HepG2 (cell line): ENCODE results near the gene NCOA7. TPM values are rescaled to one million over a fixed set of nuclear protein-coding genes. Genes with fewer than 3 reads are reported as not detected.

Experiments
- DPF2 ChIP-seq: sonication (generic); formaldehyde crosslinking; IDR thresholded peaks from 2 replicates; pipeline ENCODE4 v1.4.0; 2020; ENCODE audit warnings: mild to moderate bottlenecking, low read depth, missing genetic modification reagents, borderline replicate concordance
- FOXA3 ChIP-seq: IDR thresholded peaks from 2 replicates; pipeline ENCODE4 v1.6.1; 2016; ENCODE audit warnings: missing genetic modification reagents, missing compliant biosample characterization
- FOXJ3 ChIP-seq: sonication (generic); formaldehyde crosslinking; IDR thresholded peaks from 2 replicates; pipeline ENCODE4 v1.4.0; 2020; ENCODE audit warnings: missing genetic modification reagents, mild to moderate bottlenecking, borderline replicate concordance
- FOXP1 ChIP-seq, 2 experiments: fragments of 450-650 bp in 1 of 2; IDR thresholded peaks; 2 replicates each; pipeline ENCODE4 v1.6.1; 2017 to 2018; ENCODE audit warnings: antibody characterized with exemption in 1 of 2
- KDM5B ChIP-seq: sonication (generic); formaldehyde crosslinking; IDR thresholded peaks from 2 replicates; pipeline ENCODE4 v1.4.0; 2020; ENCODE audit warnings: missing genetic modification reagents, mild to moderate bottlenecking, borderline replicate concordance
- LCORL ChIP-seq, 2 experiments: fragments of 450-650 bp in 1 of 2; sonication (generic) in 1 of 2; formaldehyde crosslinking in 1 of 2; IDR thresholded peaks; 2 replicates each; pipeline versions ENCODE4 v1.5.0 to v1.6.1; 2017 to 2020; ENCODE audit warnings: antibody characterized with exemption in 1 of 2, missing genetic modification reagents in 1 of 2
- SAP130 ChIP-seq: IDR thresholded peaks from 2 replicates; pipeline ENCODE4 v1.6.1; 2016; ENCODE audit warnings: low read depth
- SOX6 ChIP-seq, 2 experiments: fragments of 450-650 bp in 1 of 2; sonication (generic) in 1 of 2; formaldehyde crosslinking in 1 of 2; IDR thresholded peaks; 2 replicates each; pipeline versions ENCODE4 v1.4.0 to v1.6.1; 2017 to 2020; ENCODE audit warnings: antibody characterized with exemption in 1 of 2, mild to moderate bottlenecking in 1 of 2, missing genetic modification reagents in 1 of 2
- TBX2 ChIP-seq: sonication (generic); formaldehyde crosslinking; IDR thresholded peaks from 2 replicates; pipeline ENCODE4 v1.5.0; 2020; ENCODE audit warnings: missing genetic modification reagents, mild to moderate bottlenecking, borderline replicate concordance
- TEAD3 ChIP-seq: optimal IDR thresholded peaks from 2 replicates; pipeline ENCODE3; 2016; ENCODE audit warnings: borderline replicate concordance
- ZNF230 ChIP-seq: sonication (generic); formaldehyde crosslinking; IDR thresholded peaks from 2 replicates; pipeline ENCODE4 v1.4.0; 2020; ENCODE audit warnings: mild to moderate bottlenecking, missing genetic modification reagents
- ZNF282 ChIP-seq: fragments of 450-650 bp; IDR thresholded peaks from 2 replicates; pipeline ENCODE4 v1.6.1; 2018; ENCODE audit not compliant: partially characterized antibody
- polyA plus RNA-seq, 8 experiments: library from polyadenylated mRNA; depleted of rRNA in 3 of 8; stranded (reverse) in 7 of 8; unstranded in 1 of 8; fragments of >200 nt; fragmentation: Illumina TruSeq in 4 of 8; extraction: Trizol in 4 of 8; gene quantifications; 2 replicates each; pipeline versions ENCODE4 v1.2.1 to v1.2.3, GENCODE V29; 2011 to 2016; ENCODE audit warnings: low read depth in 4 of 8, missing spikeins in 1 of 8, mixed read lengths in 1 of 8; ENCODE audit not compliant: insufficient read depth in 1 of 8
- total RNA-seq, 5 experiments: library from RNA; depleted of rRNA; stranded (reverse); fragments of >200 nt; fragmentation: Illumina TruSeq; extraction: Trizol; gene quantifications; 2 replicates each; pipeline ENCODE4 v1.2.3, GENCODE V29; 2016; ENCODE audit warnings: low read depth in 1 of 5
- TF ChIP-seq, protein P1 (sequence below): sonication (generic); formaldehyde crosslinking; conservative IDR thresholded peaks from 2 replicates; pipeline ENCODE4 v1.4.0; 2020; ENCODE audit warnings: mild to moderate bottlenecking, missing genetic modification reagents, moderate library complexity
- TF ChIP-seq, protein P2 (sequence below): sonication (generic); formaldehyde crosslinking; IDR thresholded peaks from 2 replicates; pipeline ENCODE4 v1.4.0; 2020; ENCODE audit warnings: missing genetic modification reagents
- TF ChIP-seq, protein P3 (sequence below): sonication (generic); formaldehyde crosslinking; IDR thresholded peaks from 2 replicates; pipeline ENCODE4 v1.9.0; 2021; ENCODE audit warnings: missing genetic modification reagents, borderline replicate concordance
- TF ChIP-seq, protein P4 (sequence below): IDR thresholded peaks from 2 replicates; pipeline ENCODE4 v1.6.1; 2018; ENCODE audit warnings: missing genetic modification reagents

NCOA7 gene
- total and polyA plus RNA-seq, 2 of the 13 experiments (the other 11 are each of a cell fraction or from before 2014, with no cell fraction given) = 13.6 to 20.8 TPM

DNA sequence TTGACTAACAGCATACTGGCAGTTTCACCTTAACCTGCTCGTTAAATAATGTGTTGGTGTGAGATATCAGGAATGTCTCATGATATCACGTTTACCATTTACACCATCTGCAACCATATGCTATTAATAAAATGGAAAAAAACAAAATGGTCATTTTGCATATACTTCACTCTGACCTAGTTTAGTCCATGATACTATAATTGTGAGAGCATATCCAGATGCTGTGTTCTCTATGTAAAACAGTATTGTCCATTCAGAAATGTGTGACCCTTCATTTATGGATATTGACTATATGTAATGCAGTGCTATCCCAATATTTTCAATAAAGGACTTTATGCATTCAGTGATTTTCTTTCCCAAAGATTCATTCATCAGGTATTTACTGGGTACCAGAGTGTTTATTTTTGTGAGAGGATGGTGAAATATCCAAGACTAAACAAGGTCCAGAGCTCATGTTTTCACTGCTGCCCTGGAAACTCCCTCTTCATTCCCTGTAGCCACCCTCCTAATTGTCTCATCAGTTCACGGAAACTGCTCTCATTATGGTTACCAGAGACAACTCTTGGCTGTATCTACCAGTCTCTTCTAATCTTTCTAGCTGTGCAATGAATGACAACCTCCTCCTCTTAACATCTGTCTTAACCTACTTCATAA, 140.1 kb downstream of the NCOA7 start (continued):
- TF ChIP-seq TBX2 (no peak), LCORL (IDR thresholded peaks at IDR 0.05) (no peak), LCORL (CRISPR knock-in tag; IDR thresholded peaks at IDR 0.05) (peak; percentile 76; the same call in 1 of the 2 replicates), FOXP1 (IDR thresholded peaks at IDR 0.05) (peak; percentile 87), FOXP1 (CRISPR knock-in tag; IDR thresholded peaks at IDR 0.05) (peak; percentile 91), ZNF282 (no peak), FOXA3 (CRISPR knock-in tag) (peak; percentile 57; the same call in 1 of the 2 replicates), KDM5B (CRISPR knock-in tag) (no peak), FOXJ3 (CRISPR knock-in tag) (peak; percentile 49), DPF2 (CRISPR knock-in tag) (0 out of 2 replicates have a peak, but pooled peaks have one; percentile 27), SOX6 (IDR thresholded peaks at IDR 0.05) (no peak), SOX6 (CRISPR knock-in tag; IDR thresholded peaks at IDR 0.05) (0 out of 2 replicates have a peak, but pooled peaks have one; percentile 22), TEAD3 (CRISPR knock-in tag) (peak; percentile 32), ZNF230 (CRISPR knock-in tag) (no peak), SAP130 (CRISPR knock-in tag) (peak; percentile 42; the same call in 1 of the 2 replicates)
- TF ChIP-seq, protein P1, sequence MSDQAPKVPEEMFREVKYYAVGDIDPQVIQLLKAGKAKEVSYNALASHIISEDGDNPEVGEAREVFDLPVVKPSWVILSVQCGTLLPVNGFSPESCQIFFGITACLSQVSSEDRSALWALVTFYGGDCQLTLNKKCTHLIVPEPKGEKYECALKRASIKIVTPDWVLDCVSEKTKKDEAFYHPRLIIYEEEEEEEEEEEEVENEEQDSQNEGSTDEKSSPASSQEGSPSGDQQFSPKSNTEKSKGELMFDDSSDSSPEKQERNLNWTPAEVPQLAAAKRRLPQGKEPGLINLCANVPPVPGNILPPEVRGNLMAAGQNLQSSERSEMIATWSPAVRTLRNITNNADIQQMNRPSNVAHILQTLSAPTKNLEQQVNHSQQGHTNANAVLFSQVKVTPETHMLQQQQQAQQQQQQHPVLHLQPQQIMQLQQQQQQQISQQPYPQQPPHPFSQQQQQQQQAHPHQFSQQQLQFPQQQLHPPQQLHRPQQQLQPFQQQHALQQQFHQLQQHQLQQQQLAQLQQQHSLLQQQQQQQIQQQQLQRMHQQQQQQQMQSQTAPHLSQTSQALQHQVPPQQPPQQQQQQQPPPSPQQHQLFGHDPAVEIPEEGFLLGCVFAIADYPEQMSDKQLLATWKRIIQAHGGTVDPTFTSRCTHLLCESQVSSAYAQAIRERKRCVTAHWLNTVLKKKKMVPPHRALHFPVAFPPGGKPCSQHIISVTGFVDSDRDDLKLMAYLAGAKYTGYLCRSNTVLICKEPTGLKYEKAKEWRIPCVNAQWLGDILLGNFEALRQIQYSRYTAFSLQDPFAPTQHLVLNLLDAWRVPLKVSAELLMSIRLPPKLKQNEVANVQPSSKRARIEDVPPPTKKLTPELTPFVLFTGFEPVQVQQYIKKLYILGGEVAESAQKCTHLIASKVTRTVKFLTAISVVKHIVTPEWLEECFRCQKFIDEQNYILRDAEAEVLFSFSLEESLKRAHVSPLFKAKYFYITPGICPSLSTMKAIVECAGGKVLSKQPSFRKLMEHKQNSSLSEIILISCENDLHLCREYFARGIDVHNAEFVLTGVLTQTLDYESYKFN (CRISPR knock-in tag) = peak; percentile 45
- TF ChIP-seq, protein P2, sequence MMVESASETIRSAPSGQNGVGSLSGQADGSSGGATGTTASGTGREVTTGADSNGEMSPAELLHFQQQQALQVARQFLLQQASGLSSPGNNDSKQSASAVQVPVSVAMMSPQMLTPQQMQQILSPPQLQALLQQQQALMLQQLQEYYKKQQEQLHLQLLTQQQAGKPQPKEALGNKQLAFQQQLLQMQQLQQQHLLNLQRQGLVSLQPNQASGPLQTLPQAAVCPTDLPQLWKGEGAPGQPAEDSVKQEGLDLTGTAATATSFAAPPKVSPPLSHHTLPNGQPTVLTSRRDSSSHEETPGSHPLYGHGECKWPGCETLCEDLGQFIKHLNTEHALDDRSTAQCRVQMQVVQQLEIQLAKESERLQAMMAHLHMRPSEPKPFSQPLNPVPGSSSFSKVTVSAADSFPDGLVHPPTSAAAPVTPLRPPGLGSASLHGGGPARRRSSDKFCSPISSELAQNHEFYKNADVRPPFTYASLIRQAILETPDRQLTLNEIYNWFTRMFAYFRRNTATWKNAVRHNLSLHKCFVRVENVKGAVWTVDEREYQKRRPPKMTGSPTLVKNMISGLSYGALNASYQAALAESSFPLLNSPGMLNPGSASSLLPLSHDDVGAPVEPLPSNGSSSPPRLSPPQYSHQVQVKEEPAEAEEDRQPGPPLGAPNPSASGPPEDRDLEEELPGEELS (CRISPR knock-in tag) = peak; percentile 54; the same call in 1 of the 2 replicates
- TF ChIP-seq, protein P3, sequence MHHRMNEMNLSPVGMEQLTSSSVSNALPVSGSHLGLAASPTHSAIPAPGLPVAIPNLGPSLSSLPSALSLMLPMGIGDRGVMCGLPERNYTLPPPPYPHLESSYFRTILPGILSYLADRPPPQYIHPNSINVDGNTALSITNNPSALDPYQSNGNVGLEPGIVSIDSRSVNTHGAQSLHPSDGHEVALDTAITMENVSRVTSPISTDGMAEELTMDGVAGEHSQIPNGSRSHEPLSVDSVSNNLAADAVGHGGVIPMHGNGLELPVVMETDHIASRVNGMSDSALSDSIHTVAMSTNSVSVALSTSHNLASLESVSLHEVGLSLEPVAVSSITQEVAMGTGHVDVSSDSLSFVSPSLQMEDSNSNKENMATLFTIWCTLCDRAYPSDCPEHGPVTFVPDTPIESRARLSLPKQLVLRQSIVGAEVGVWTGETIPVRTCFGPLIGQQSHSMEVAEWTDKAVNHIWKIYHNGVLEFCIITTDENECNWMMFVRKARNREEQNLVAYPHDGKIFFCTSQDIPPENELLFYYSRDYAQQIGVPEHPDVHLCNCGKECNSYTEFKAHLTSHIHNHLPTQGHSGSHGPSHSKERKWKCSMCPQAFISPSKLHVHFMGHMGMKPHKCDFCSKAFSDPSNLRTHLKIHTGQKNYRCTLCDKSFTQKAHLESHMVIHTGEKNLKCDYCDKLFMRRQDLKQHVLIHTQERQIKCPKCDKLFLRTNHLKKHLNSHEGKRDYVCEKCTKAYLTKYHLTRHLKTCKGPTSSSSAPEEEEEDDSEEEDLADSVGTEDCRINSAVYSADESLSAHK (CRISPR knock-in tag) = no peak
- TF ChIP-seq, protein P4, sequence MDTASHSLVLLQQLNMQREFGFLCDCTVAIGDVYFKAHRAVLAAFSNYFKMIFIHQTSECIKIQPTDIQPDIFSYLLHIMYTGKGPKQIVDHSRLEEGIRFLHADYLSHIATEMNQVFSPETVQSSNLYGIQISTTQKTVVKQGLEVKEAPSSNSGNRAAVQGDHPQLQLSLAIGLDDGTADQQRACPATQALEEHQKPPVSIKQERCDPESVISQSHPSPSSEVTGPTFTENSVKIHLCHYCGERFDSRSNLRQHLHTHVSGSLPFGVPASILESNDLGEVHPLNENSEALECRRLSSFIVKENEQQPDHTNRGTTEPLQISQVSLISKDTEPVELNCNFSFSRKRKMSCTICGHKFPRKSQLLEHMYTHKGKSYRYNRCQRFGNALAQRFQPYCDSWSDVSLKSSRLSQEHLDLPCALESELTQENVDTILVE (CRISPR knock-in tag) = no peak
- TF ChIP-seq, all 625 proteins: peak for 19
